Upper lobe of left lung (tissue), 6 donors: ENCODE data around the gene TBC1D24. TPM values are rescaled to one million over a fixed set of nuclear protein-coding genes. Genes with fewer than 3 reads are reported as not detected.

Experiments used
- ATAC-seq, 2 donors: fragments of 200-7000 bp; cut with Tn5 transposase; one replicate each; pipeline ENCODE4 v1.9.1; 2022; ENCODE audit warnings: mild to moderate bottlenecking in 2 of 2, moderate library complexity in 2 of 2; ENCODE audit not compliant: low FRiP score in 2 of 2
- DNase-seq, 2 donors: peaks; one replicate each; pipeline ENCODE4 v3.0.0-alpha.2; 2019 to 2020
- H3K27ac ChIP-seq, 4 donors: fragments of 200-600 bp; sonication (generic); one replicate each; pipeline ENCODE4 v1.5.1; 2016 to 2019
- H3K27me3 ChIP-seq, 4 donors: fragments of 200-600 bp; sonication (generic); one replicate each; pipeline ENCODE4 v1.5.1; 2017 to 2019
- H3K36me3 ChIP-seq, 4 donors: fragments of 200-600 bp; sonication (generic); one replicate each; pipeline ENCODE4 v1.5.1; 2016 to 2019
- H3K4me1 ChIP-seq, 4 donors: fragments of 200-600 bp; sonication (generic); one replicate each; pipeline ENCODE4 v1.5.1; 2018 to 2019
- H3K4me3 ChIP-seq, 4 donors: fragments of 200-600 bp; sonication (generic); one replicate each; pipeline ENCODE4 v1.5.1; 2017 to 2019; ENCODE audit warnings: mild to moderate bottlenecking in 2 of 4, moderate library complexity in 1 of 4
- H3K9me3 ChIP-seq, 4 donors: fragments of 200-600 bp; sonication (generic); one replicate each; pipeline ENCODE4 v1.5.1; 2018 to 2019
- CTCF ChIP-seq, 6 experiments: fragments of 450-650 bp in 4 of 6; fragments of 200-600 bp in 2 of 6; sonication (generic) in 2 of 6; IDR thresholded peaks; one replicate each; pipeline ENCODE4 v1.5.1; 2016 to 2019; ENCODE audit warnings: antibody characterized with exemption in 6 of 6
- EP300 ChIP-seq, 4 donors: sonication (generic); formaldehyde crosslinking; IDR thresholded peaks; one replicate each; pipeline ENCODE4 v1.5.1; 2017; ENCODE audit warnings: antibody characterized with exemption in 4 of 4, control low read depth in 2 of 4
- POLR2A ChIP-seq, 4 donors: fragments of 450-650 bp; IDR thresholded peaks; one replicate each; pipeline ENCODE4 v1.5.1; 2016 to 2017; ENCODE audit warnings: antibody characterized with exemption in 4 of 4, mild to moderate bottlenecking in 2 of 4
- POLR2AphosphoS5 ChIP-seq, 2 donors: sonication (generic); formaldehyde crosslinking; IDR thresholded peaks; one replicate each; pipeline ENCODE4 v1.5.1; 2017; ENCODE audit warnings: antibody characterized with exemption in 2 of 2
- WGBS, 2 donors: methylation state at CpG; one replicate each; pipeline ENCODE4 v1.1.5; 2017 to 2018; 5-methylcytosine and 5-hydroxymethylcytosine counted together
- total RNA-seq, 6 donors: library from RNA; depleted of rRNA in 4 of 6; stranded (reverse); fragments of >200 nt in 4 of 6; gene quantifications; one replicate each; pipeline versions ENCODE4 v1.1.0 to v1.2.1, GENCODE V29; 2016 to 2021
- donor health status: DM: no; HTN: no; CAD: no; lungs with moderate emphysema.
- donor health status: DM: no; HTN: yes; CAD: no; lungs with severe emphysema.

TBC1D24 gene
- total RNA-seq, 6 donors from 2014 or later, result 25.9 to 49.6 (median 37.2) TPM

- H3K4me3 ChIP-seq, result peak overlapping the region; percentile 61 to 91 (median 73)
- WGBS, 2 donors, result 29 to 33% methylated on average over 18 to 38 of the region's 41 CpGs
- peaks cover 49 to 66% (median 53%) of the 10 kb centered on the region in 4 donors for H3K4me1 ChIP-seq
- peak; percentile 1 to 19 for ATAC-seq
- TF ChIP-seq POLR2A (IDR thresholded peaks at IDR 0.05), result no peak
- no peak for TF ChIP-seq EP300 (IDR thresholded peaks at IDR 0.05)
- TF ChIP-seq CTCF (IDR thresholded peaks at IDR 0.05), result no peak
- TF ChIP-seq POLR2AphosphoS5 (IDR thresholded peaks at IDR 0.05), result no peak
- peaks cover 0 to 43% (median 30%) of the 10 kb centered on the region in 4 donors for H3K36me3 ChIP-seq
- H3K9me3 ChIP-seq, result no peaks in the 10 kb centered on the region
- DNase-seq, result peak; percentile 61 to 90
- peak overlapping the region; percentile 48 to 99 (median 90) for H3K27ac ChIP-seq
- H3K27me3 ChIP-seq, result no peaks in the 10 kb centered on the region
These were observed 46.0 kb downstream of the TBC1D24 start for GRCh38 chr16:2520784-2521531.

DNA sequence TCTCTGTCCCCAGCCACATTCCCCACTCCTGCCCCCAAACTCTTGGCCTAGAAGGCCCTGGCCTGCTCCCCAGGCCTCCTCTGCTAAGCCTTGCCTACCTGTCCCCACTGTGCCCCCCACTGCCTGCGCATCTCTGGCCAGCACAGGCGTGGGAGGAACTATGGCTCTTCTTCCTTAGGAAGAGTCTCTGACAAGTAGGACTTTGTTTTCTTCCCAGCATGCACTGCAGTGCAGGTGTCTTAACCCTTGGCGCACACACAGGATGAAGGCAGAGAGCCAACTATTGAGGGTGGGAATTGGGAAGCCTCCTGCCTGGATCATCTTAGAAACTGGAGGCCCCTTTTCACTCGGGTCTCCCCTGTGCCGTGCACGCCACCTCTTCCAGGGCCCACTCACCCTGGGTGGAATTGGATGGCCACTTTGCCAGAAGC, 48.9 kb downstream of the TBC1D24 start:
- ATAC-seq (no peak), DNase-seq (peak in 1 of 2 donors; percentile 21)
- Histone ChIP-seq H3K27ac (no peak overlapping the region), H3K4me3 (no peak overlapping the region), H3K4me1 (peaks cover 20 to 54% (median 31%) of the 10 kb centered on the region in 4 donors), H3K9me3 (no peaks in the 10 kb centered on the region), H3K27me3 (no peaks in the 10 kb centered on the region), H3K36me3 (peaks cover 3 to 69% (median 52%) of the 10 kb centered on the region in 4 donors)
- 86 to 89% methylated on average over 6 of the region's 6 CpGs for WGBS, 2 donors
- TF ChIP-seq CTCF (IDR thresholded peaks at IDR 0.05), result no peak
- TF ChIP-seq POLR2A (IDR thresholded peaks at IDR 0.05), result no peak
- no peak for TF ChIP-seq POLR2AphosphoS5 (IDR thresholded peaks at IDR 0.05)
- no peak for TF ChIP-seq EP300 (IDR thresholded peaks at IDR 0.05)

DNA sequence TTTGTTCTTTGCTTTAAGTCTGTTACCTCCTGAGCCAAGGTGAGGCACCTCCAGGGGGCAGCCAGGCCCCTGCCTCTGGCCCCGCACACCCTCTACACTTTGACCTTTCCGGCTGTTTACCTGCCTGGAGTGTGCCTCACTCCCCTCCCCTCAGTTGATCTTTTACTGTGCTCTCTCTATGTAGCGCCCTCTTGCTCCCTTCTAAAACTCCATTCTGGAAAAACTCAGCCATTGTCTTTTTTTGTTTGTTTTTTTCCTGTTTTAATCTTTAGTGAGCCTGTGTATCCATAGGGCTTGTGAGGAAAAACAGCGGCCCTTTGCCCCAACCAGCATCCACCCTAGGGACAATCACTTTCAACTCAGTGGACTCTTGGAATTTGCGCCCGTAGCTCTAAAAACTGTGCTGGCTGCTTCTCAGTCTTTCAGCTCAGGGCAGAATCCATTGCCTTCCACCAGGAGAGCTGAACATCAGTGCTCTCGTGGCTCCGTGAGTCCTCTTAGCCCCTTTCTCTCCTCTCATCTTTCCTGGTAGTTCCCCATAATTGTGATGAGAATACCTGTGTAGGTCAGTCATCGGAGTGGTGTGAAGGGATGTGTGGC, 49.5 kb downstream of the TBC1D24 start:
- peaks cover 3 to 70% (median 57%) of the 10 kb centered on the region in 4 donors for H3K36me3 ChIP-seq
- 94 to 95% methylated on average over 9 of the region's 9 CpGs for WGBS, 2 donors
- H3K4me3 ChIP-seq, result no peak overlapping the region
- no peaks in the 10 kb centered on the region for H3K9me3 ChIP-seq
- no peak overlapping the region for H3K27ac ChIP-seq
- peaks cover 14 to 48% (median 25%) of the 10 kb centered on the region in 4 donors for H3K4me1 ChIP-seq
- DNase-seq (peak in 1 of 2 donors; percentile 24), ATAC-seq (no peak)
- TF ChIP-seq POLR2A (IDR thresholded peaks at IDR 0.05) (no peak), CTCF (IDR thresholded peaks at IDR 0.05) (no peak)
- no peaks in the 10 kb centered on the region for H3K27me3 ChIP-seq

DNA sequence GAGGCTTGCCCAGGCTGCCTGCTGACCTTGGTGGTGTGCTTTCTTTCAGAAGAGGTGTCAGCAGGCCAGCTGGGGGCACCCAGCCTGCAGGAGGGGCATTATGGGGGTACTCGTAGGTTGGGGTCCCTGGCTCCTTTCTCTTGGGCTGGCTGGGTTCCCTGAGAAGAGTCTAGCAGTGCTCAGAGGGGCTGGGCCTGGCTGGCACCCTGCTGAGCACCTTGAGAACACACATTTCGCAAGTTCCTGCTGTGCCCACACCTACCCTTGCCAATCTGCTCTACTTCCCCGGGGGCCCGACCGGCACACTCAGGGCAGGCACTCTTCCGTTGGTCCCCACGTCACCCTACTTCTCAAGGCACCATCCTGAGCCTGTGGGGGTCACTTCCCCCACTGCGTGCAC, 51.2 kb downstream of the TBC1D24 start:
- peak overlapping the region; percentile 28 to 78 (median 33) for H3K27ac ChIP-seq
- WGBS, 2 donors, result 42 to 51% methylated on average over 7 to 8 of the region's 8 CpGs

More for the DNA sequence above, 51.2 kb downstream of the TBC1D24 start:
- DNase-seq (peak; percentile 42 to 73), ATAC-seq (peak in 1 of 2 donors; percentile 13)
- no peak for TF ChIP-seq CTCF (IDR thresholded peaks at IDR 0.05)
- no peak for TF ChIP-seq POLR2A (IDR thresholded peaks at IDR 0.05)
- TF ChIP-seq EP300 (IDR thresholded peaks at IDR 0.05), result no peak
- TF ChIP-seq POLR2AphosphoS5 (IDR thresholded peaks at IDR 0.05), result no peak
- Histone ChIP-seq H3K4me1 (peaks cover 7 to 39% (median 19%) of the 10 kb centered on the region in 4 donors), H3K27me3 (no peaks in the 10 kb centered on the region), H3K36me3 (peaks cover 7 to 74% (median 59%) of the 10 kb centered on the region in 4 donors), H3K4me3 (no peak overlapping the region), H3K9me3 (no peaks in the 10 kb centered on the region)
